ENCODE measurements around the gene KCNMA1. TPM values are rescaled to one million over a fixed set of nuclear protein-coding genes. Genes with fewer than 3 reads are reported as not detected.
"Not testable (repeated sequence)": the region's sequence is repeated elsewhere in the genome, so short reads cannot be mapped to it uniquely, and the experiment has no call there.

Gene KCNMA1
- total and polyA plus RNA-seq, 8 donors = 2.8 to 21.1 (median 4.3) TPM

DNA sequence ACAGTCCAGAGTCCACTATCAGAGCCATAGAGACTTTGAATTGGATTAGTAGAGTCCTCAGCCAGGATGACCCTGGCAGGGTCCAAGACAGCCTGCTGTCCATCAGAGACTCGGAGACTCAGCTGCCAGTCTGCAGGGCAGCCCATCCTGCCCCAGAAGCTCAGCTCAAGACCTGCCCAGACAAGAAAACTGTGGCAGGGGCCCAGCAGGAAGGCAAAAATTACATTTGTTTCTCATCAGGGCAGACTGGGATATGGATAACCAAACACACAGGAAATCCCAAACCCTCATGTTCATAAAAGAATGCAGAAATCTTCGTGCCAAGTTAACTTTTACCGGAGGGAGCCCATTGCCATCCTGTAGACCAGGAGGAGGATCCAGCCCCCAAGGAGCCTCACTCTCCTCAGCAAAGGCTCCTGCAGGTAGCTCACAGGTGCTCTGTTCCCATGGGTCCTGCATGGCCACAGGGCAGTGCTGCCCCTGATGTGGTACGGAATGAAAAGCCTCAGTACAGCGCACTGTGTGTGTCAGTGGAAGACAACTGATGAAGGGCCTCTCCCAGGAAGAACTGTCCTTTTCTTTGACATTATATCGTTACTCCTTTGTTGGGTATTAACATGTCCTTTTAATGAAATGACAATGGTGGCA lies 222.2 kb downstream of the KCNMA1 start:
- H3K4me3 ChIP-seq = no peak overlapping the region
- H3K27me3 ChIP-seq = peaks cover 0 to 11% of the 10 kb centered on the region in 2 donors
- H3K4me1 ChIP-seq = no peaks in the 10 kb centered on the region
- DNase-seq (no peak), ATAC-seq (no peak)
- H3K9me3 ChIP-seq = no peaks in the 10 kb centered on the region
- H3K36me3 ChIP-seq = no peaks in the 10 kb centered on the region
- intact Hi-C loops (cut with DNase I) = no loop called here
- H3K27ac ChIP-seq = no peak overlapping the region
- TF ChIP-seq, protein P1, sequence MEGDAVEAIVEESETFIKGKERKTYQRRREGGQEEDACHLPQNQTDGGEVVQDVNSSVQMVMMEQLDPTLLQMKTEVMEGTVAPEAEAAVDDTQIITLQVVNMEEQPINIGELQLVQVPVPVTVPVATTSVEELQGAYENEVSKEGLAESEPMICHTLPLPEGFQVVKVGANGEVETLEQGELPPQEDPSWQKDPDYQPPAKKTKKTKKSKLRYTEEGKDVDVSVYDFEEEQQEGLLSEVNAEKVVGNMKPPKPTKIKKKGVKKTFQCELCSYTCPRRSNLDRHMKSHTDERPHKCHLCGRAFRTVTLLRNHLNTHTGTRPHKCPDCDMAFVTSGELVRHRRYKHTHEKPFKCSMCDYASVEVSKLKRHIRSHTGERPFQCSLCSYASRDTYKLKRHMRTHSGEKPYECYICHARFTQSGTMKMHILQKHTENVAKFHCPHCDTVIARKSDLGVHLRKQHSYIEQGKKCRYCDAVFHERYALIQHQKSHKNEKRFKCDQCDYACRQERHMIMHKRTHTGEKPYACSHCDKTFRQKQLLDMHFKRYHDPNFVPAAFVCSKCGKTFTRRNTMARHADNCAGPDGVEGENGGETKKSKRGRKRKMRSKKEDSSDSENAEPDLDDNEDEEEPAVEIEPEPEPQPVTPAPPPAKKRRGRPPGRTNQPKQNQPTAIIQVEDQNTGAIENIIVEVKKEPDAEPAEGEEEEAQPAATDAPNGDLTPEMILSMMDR (IDR thresholded peaks at IDR 0.05) = no peak

DNA sequence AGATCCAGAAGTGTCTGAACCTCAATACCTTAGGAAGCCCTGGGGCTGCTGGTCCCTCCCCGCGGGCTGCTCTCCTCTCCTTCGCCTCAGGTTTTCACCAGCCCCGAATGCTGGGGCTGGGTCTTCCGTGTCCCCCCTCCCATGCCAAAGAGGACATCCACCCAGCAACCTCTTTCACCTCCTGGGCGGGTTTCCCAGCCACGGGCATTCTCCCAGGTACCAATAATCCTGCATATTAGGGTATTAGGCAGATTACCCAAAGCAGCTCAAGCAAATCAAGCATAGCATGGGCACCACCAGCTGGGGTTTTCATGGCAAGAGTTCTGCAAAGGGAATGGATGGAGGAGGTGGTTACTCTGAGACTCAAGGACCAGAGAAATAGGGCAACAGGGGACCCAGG lies 224.4 kb downstream of the KCNMA1 start:
- ATAC-seq (no peak), DNase-seq (no peak)
- no peaks in the 10 kb centered on the region for H3K9me3 ChIP-seq
- H3K27me3 ChIP-seq = peaks cover 0 to 16% of the 10 kb centered on the region in 2 donors
- no peak overlapping the region for H3K27ac ChIP-seq
- intact Hi-C loops (cut with DNase I) = no loop called here
- TF ChIP-seq, protein P1 (IDR thresholded peaks at IDR 0.05) = no peak
- no peak overlapping the region for H3K4me3 ChIP-seq
- peaks cover 0 to 3% of the 10 kb centered on the region in 2 donors for H3K4me1 ChIP-seq
- no peaks in the 10 kb centered on the region for H3K36me3 ChIP-seq

GRCh38 chr10:77412573-77413133 lies 225.0 kb downstream of the KCNMA1 start:
- ATAC-seq; H3K36me3 ChIP-seq; H3K9me3 ChIP-seq; H3K4me3 ChIP-seq; H3K27ac ChIP-seq; intact Hi-C loops (cut with DNase I); DNase-seq; H3K4me1 ChIP-seq: not testable (repeated sequence)
- peaks cover 0 to 16% of the 10 kb centered on the region in 2 donors for H3K27me3 ChIP-seq

GRCh38 chr10:77411805-77412204 lies 225.8 kb downstream of the KCNMA1 start:
- Histone ChIP-seq H3K27me3 (peaks cover 0 to 23% of the 10 kb centered on the region in 2 donors), H3K27ac (no peak overlapping the region), H3K36me3 (no peaks in the 10 kb centered on the region), H3K4me3 (no peak overlapping the region), H3K9me3 (no peaks in the 10 kb centered on the region), H3K4me1 (peaks cover 0 to 3% of the 10 kb centered on the region in 2 donors)
- intact Hi-C loops (cut with DNase I) = no loop called here
- TF ChIP-seq, protein P1 (IDR thresholded peaks at IDR 0.05) = no peak
- ATAC-seq (no peak), DNase-seq (no peak)

- peaks cover 3 to 8% of the 10 kb centered on the region in 2 donors for H3K4me1 ChIP-seq
- no peaks in the 10 kb centered on the region for H3K9me3 ChIP-seq
- H3K4me3 ChIP-seq = no peak overlapping the region
- no peak overlapping the region for H3K27ac ChIP-seq
- ATAC-seq (peak; percentile 6), DNase-seq (no peak)
- TF ChIP-seq, protein P1 (IDR thresholded peaks at IDR 0.05) = no peak
- H3K36me3 ChIP-seq = no peaks in the 10 kb centered on the region
- H3K27me3 ChIP-seq = peaks cover 0 to 25% of the 10 kb centered on the region in 2 donors
- intact Hi-C loops (cut with DNase I) = no loop called here
These were observed 227.1 kb downstream of the KCNMA1 start for GRCh38 chr10:77410523-77410922.

Data from left lung (tissue), 10 donors.